Body of pancreas (tissue), 4 donors: ENCODE measurements around the gene THSD7B.

Experiments used
- POLR2A ChIP-seq, 3 donors: fragments of 450-650 bp; IDR thresholded peaks; one replicate each; pipeline ENCODE4 v1.6.1; 2016; ENCODE audit warnings: antibody characterized with exemption in 3 of 3, mild to moderate bottlenecking in 2 of 3
- TF ChIP-seq, protein P1 (sequence below), 7 experiments: fragments of 450-650 bp in 4 of 7; fragments of 200-600 bp in 3 of 7; sonication (generic) in 3 of 7; IDR thresholded peaks; one replicate each; pipeline ENCODE4 v1.5.1; 2016 to 2019; ENCODE audit warnings: antibody characterized with exemption in 7 of 7

DNA sequence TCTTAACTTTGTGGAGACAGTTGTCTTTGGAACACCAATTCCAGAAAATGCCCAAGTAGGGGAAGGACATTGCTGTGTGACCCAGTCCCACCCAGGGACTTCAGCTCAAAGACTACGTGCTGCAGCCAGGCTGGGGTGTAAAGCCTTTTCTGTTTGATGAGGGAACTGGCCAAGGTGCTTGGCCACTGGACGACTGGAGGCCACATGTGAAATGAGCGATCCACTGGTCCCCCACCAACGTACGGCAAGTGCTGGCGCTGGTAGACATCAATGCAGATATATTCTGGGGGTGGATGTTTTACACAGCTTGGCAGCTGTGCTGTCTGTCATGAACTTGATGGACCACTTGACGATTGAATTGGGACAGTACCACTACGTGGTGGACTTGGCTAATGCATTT lies 616.4 kb downstream of the THSD7B start:
- TF ChIP-seq, protein P1, sequence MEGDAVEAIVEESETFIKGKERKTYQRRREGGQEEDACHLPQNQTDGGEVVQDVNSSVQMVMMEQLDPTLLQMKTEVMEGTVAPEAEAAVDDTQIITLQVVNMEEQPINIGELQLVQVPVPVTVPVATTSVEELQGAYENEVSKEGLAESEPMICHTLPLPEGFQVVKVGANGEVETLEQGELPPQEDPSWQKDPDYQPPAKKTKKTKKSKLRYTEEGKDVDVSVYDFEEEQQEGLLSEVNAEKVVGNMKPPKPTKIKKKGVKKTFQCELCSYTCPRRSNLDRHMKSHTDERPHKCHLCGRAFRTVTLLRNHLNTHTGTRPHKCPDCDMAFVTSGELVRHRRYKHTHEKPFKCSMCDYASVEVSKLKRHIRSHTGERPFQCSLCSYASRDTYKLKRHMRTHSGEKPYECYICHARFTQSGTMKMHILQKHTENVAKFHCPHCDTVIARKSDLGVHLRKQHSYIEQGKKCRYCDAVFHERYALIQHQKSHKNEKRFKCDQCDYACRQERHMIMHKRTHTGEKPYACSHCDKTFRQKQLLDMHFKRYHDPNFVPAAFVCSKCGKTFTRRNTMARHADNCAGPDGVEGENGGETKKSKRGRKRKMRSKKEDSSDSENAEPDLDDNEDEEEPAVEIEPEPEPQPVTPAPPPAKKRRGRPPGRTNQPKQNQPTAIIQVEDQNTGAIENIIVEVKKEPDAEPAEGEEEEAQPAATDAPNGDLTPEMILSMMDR (IDR thresholded peaks at IDR 0.05) = no peak
- TF ChIP-seq POLR2A (IDR thresholded peaks at IDR 0.05) = no peak
